ENCODE measurements around the gene STK32B. TPM values are rescaled to one million over a fixed set of nuclear protein-coding genes. Genes with fewer than 3 reads are reported as not detected.

Gene STK32B
- total and polyA plus RNA-seq, 2 of the 4 experiments (the other 2 are of a cell fraction) = 5.5 to 6.3 TPM

DNA sequence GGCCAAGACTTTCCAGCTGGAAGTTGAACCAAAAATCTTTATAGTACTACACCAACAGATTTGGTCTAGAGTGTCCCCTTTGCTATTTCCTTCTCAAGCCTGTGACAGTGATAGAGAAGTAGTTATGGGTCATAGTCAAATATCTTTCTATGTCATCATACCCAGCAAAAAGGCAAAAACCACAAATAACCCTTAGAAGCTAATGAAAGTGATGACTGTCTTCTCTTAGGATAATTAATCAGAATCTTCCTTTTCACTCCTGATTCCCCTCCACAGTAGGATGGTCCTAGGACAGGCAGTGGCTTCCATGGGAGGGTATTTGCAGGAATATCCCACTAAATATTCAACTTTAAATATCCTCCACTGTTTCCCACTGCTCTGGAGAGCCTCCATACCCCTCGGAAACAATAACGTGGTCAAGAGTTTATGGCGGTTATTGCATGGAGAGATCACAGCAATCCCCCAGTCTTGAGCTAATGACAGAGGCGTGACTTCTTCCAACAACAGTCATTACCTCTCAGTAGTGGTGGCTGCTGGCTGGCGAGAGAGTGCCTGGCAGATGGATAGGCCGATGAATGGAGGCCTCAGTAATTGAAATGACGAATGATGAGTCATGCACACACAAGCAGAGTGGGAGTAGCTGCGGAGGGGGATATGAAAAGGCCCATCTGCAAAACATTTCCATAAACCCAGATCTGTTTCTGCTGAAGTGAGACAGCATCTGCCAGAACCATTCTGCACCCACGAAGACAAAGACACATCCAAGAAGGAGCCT, 154.9 kb downstream of the STK32B start:
- TF ChIP-seq MXI1 (IDR thresholded peaks at IDR 0.05; ENCODE audit: borderline replicate concordance, low read depth, low read length) (no peak), MAFK (IDR thresholded peaks at IDR 0.05; ENCODE audit: low read depth, low read length) (no peak), FOS (IDR thresholded peaks at IDR 0.05; ENCODE audit: low read depth, low read length) (peak; percentile 89), SMC3 (IDR thresholded peaks at IDR 0.05; ENCODE audit: low read depth, low read length) (no peak), BHLHE40 (IDR thresholded peaks at IDR 0.05; ENCODE audit: low read depth, low read length) (peak; percentile 68), MAZ (IDR thresholded peaks at IDR 0.05; ENCODE audit: borderline replicate concordance, low read depth, low read length) (no peak), RCOR1 (IDR thresholded peaks at IDR 0.05; ENCODE audit: insufficient replicate concordance, low read length) (no peak), CHD1 (IDR thresholded peaks at IDR 0.05; ENCODE audit: low read depth, low read length) (no peak), POLR2A (IDR thresholded peaks at IDR 0.05; ENCODE audit: low read depth, low read length) (no peak), NFE2L2 (IDR thresholded peaks at IDR 0.05; ENCODE audit: low read depth, low read length) (peak; percentile 55; the same call in 1 of the 2 replicates), RAD21 (IDR thresholded peaks at IDR 0.05; ENCODE audit: low read length) (no peak)
- TF ChIP-seq, protein P1, sequence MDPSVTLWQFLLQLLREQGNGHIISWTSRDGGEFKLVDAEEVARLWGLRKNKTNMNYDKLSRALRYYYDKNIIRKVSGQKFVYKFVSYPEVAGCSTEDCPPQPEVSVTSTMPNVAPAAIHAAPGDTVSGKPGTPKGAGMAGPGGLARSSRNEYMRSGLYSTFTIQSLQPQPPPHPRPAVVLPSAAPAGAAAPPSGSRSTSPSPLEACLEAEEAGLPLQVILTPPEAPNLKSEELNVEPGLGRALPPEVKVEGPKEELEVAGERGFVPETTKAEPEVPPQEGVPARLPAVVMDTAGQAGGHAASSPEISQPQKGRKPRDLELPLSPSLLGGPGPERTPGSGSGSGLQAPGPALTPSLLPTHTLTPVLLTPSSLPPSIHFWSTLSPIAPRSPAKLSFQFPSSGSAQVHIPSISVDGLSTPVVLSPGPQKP (IDR thresholded peaks at IDR 0.05; ENCODE audit: borderline replicate concordance, low read depth, low read length) = no peak
- TF ChIP-seq, protein P2, sequence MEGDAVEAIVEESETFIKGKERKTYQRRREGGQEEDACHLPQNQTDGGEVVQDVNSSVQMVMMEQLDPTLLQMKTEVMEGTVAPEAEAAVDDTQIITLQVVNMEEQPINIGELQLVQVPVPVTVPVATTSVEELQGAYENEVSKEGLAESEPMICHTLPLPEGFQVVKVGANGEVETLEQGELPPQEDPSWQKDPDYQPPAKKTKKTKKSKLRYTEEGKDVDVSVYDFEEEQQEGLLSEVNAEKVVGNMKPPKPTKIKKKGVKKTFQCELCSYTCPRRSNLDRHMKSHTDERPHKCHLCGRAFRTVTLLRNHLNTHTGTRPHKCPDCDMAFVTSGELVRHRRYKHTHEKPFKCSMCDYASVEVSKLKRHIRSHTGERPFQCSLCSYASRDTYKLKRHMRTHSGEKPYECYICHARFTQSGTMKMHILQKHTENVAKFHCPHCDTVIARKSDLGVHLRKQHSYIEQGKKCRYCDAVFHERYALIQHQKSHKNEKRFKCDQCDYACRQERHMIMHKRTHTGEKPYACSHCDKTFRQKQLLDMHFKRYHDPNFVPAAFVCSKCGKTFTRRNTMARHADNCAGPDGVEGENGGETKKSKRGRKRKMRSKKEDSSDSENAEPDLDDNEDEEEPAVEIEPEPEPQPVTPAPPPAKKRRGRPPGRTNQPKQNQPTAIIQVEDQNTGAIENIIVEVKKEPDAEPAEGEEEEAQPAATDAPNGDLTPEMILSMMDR (conservative IDR thresholded peaks at IDR 0.05; ENCODE audit: low read depth, low read length) = no peak
- TF ChIP-seq, protein P3, sequence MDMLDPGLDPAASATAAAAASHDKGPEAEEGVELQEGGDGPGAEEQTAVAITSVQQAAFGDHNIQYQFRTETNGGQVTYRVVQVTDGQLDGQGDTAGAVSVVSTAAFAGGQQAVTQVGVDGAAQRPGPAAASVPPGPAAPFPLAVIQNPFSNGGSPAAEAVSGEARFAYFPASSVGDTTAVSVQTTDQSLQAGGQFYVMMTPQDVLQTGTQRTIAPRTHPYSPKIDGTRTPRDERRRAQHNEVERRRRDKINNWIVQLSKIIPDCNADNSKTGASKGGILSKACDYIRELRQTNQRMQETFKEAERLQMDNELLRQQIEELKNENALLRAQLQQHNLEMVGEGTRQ (IDR thresholded peaks at IDR 0.05; ENCODE audit: low read depth, low read length) = no peak
- Histone ChIP-seq H3K4me2 (ENCODE audit: low read depth, low read length) (no peak overlapping the region), H2BK15ac (ENCODE audit: low read depth, low read length) (no peak overlapping the region), H4K91ac (ENCODE audit: insufficient read depth, low read depth, low read length) (no peak overlapping the region), H2BK5ac (ENCODE audit: low read depth, low read length, poor library complexity, severe bottlenecking) (no peak overlapping the region), H3K9ac (ENCODE audit: low read depth, low read length) (no peak overlapping the region), H3K27me3 (ENCODE audit: control insufficient read depth, insufficient read depth, low read length) (no peaks in the 10 kb centered on the region), H2BK20ac (ENCODE audit: low read depth, low read length) (peak overlapping the region; percentile 30; the same call in 1 of the 2 replicates), H3K4ac (ENCODE audit: low read depth, low read length) (peak overlapping the region; percentile 47), H3K14ac (replicated peaks; ENCODE audit: low read depth, low read length) (0 out of 2 replicates have a peak overlapping the region, but pooled peaks have one; percentile 11), H4K5ac (ENCODE audit: low read depth, low read length) (no peak overlapping the region), H4K8ac (ENCODE audit: low read depth in 2 of 2, low read length in 2 of 2) (peak overlapping the region in 1 of 2 experiments; percentile 5; a peak in 1 of 4 replicates), H3K4me1 (ENCODE audit: control insufficient read depth, insufficient read depth, low read length) (peaks cover 3% of the 10 kb centered on the region), H2AK9ac (replicated peaks; ENCODE audit: low read depth, low read length, poor library complexity) (no peak overlapping the region), H4K20me1 (ENCODE audit: insufficient read depth, low read length) (no peaks in the 10 kb centered on the region), H3K56ac (ENCODE audit: extremely low read depth, insufficient read depth, low read length) (no peak overlapping the region), H3K18ac (ENCODE audit: low read depth, low read length) (no peak overlapping the region), H3K27ac (ENCODE audit: insufficient read depth, low read length) (no peak overlapping the region; the same call in 1 of the 2 replicates), H3K9me3 (ENCODE audit: control insufficient read depth, insufficient read depth, low read length) (no peaks in the 10 kb centered on the region), H3K36me3 (ENCODE audit: control insufficient read depth, insufficient read depth, low read length) (no peaks in the 10 kb centered on the region), H3K79me1 (ENCODE audit: low read depth in 1 of 2, low read length in 2 of 2) (0 out of 4 replicates have a peak, but pooled peaks cover 2 to 6% of the 10 kb centered on the region in 2 experiments), H2AK5ac (ENCODE audit: low read depth, low read length) (no peak overlapping the region), H2AFZ (replicated peaks; ENCODE audit: low read length, poor library complexity) (peak overlapping the region; percentile 35), H2BK120ac (ENCODE audit: low read depth, low read length) (peak overlapping the region; percentile 38; the same call in 1 of the 2 replicates), H3K23ac (ENCODE audit: low read depth, low read length) (no peak overlapping the region; the same call in 1 of the 2 replicates), H3K9me1 (ENCODE audit: insufficient read depth, low read length) (peaks cover 12% of the 10 kb centered on the region), H3K4me3 (ENCODE audit: insufficient read depth, low read depth, low read length) (no peak overlapping the region)
- ChIA-PET CTCF (no interaction called here), POLR2A (ENCODE audit: unreplicated experiment) (interaction anchor here (0.5 kb wide), 1 partner anchor 9 kb away, joined by 3 read pairs; no protein-coding TSS in a partner anchor)
- dilution Hi-C loops (cut with HindIII; ENCODE audit: low sequenced_read_pairs, unreplicated experiment) (no loop called here), intact Hi-C loops (cut with micrococcal nuclease) (no loop called here), in situ Hi-C loops (cut with MboI; ENCODE audit: low sequenced_read_pairs) (no loop called here)
- no CpG with 5 or more reads among the region's 9 CpGs for WGBS, 2 experiments (ENCODE audit: extremely low coverage in 2 of 2, insufficient read length in 1 of 2)
- peak; percentile 93 for DNase-seq
- BruUV-seq (replicated peaks) = no TSS peak
- ATAC-seq (ENCODE audit: low read depth) = peak; percentile 89
